HG02588 (cell line): ENCODE measurements around the gene INSC.

Experiments
- ATAC-seq: cut with Tn5 transposase; IDR thresholded peaks from one replicate; pipeline ENCODE4 v1.9.1; 2021; ENCODE audit warnings: mild to moderate bottlenecking, moderate library complexity; ENCODE audit not compliant: unreplicated experiment

INSC gene

DNA sequence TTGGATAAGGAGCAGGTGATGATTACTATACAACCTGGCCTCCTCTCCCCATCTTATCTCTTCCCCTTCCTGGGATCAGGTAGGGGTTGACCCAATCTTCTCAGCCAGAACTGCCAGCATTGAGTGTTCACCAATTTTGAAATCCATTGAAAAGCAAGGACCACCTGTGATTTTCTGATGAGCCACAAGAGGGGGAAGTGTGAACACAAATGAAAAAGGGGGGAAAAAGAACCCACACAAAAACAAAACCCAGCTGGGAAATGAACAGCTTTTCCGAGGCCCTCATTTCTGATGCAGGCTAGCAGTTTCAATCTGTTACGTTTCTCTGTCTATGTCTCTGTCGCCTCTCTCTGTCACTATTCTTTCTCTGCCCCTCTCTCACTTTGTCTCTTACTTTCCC lies 161.9 kb downstream of the INSC start:
- ATAC-seq = no peak

DNA sequence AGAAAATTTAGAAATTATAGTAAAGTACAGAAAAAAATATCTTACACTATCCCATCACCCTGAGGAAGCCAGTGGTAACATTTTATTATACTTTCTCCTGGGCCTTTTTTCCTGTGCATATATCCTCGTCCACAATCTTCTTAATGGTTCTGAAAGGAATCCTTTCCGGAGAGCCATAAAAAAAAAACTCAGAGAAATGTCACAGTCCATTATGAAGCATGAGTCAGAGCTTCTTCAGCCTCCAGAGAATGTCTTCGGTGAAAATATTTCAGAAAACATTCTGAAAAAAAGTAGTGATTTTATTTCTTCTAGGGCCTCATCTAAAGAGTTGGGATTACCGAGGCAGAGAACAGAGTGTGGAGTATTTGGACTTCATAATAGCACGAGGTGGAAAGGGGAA lies 163.4 kb downstream of the INSC start:
- no peak for ATAC-seq

GRCh38 chr11:15280393-15280792 lies 165.7 kb downstream of the INSC start:
- no peak for ATAC-seq

- no peak for ATAC-seq
These were observed 168.0 kb downstream of the INSC start for GRCh38 chr11:15282754-15283153.

DNA sequence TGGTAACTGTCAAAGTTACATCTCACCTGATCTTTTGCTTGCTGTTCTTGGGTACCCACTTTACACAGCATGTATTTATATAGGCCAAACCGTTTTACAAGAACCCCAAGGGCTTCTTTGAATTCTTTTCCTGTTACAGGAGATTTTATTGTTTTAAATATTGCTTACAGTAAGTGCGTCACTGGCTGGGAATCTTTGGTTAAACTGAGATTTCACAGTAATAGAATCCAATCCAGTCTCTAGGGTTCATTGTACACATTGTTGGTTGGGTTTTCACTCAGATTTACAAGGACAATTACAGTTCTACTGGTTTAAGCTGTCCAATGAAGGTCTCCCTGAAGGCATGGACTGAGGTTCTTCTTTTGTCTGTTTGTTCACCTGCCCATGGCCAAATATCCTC lies 171.7 kb downstream of the INSC start:
- ATAC-seq = no peak

DNA sequence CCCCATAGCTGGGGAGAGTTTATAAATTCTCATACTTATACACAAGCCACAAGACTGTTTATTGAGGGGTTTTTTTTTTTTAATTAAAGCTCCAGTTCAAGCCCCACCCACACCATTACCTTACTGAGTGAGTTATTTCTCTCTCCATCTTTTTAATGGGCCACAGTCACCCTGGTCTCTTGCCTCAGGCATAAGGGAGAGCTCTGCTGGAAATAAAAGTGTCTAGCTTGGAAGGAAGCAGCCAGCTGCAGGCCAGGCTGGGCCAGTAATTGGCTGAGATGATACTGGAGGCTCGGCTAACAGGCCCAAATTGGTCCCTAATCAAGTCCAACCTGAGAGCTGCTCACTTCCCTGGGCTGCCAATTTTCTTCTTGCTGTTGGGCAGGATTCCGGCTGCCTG lies 174.1 kb downstream of the INSC start:
- ATAC-seq = no peak

DNA sequence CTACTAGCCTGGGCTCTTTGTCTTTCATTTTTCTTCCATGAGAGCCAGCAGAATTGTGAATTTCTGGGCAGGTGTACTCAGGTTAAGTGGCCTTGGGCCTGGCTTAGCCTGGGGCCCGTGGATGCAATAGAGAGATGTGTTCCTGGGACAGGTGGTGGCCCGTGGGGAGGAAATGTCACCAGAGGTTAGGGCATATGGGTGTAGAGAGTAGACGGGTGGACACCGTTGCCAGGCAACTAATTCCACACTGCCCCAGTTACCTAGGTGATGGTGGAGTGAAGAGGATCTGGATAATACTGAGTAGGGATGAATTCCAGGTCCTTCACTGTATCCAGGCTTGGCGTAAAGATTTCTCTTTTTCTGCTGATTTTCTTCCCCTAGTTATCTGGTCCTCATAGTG lies 175.0 kb downstream of the INSC start:
- ATAC-seq = no peak

DNA sequence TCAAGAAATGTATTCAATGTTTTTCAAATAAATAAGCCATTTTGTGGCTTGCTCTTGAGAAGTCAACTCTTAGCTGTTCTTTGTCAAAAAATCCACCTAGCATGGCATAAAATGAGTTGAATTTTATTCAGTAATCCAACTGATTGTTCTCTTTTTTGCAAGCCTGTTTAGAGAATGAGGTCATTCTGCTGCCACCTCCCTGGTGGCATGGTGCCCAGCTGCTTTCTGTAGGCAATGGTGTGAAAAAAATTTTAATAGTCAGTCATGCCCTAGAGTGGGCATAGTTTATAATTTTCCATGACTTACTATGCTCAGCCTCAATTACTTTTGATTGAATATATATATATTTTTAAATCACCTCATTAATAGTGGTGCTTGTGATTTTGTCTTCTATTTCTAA lies 177.2 kb downstream of the INSC start:
- no peak for ATAC-seq

DNA sequence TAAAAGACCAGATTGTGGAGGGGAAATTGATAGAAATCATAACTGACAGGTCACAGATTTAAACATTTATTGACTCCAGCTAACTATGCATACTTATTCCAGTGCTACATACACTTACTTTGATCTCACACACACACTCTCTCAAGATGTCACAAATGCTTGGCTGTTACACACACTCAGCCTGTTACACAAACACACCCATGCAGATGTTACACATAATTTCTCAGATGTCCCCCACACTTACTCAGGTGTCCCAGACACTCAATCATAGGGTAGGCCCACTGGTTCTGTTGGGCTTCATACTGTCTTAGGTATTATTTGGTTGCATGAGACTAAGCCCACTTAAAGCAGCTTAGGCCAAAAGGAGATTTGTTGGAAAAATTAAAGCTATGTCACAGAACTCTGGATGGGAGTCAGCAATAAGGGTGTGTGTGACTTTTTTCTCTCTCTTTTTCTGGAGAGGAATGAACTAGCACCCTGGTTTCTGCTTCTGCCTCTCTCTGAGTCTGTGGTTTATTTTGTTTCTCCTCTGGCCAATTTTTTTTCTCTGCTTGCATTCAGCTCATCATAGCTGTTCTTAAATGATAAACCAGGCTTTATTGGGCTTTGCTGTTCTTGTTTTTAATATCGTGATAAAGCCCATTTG lies 179.4 kb downstream of the INSC start:
- no peak for ATAC-seq

DNA sequence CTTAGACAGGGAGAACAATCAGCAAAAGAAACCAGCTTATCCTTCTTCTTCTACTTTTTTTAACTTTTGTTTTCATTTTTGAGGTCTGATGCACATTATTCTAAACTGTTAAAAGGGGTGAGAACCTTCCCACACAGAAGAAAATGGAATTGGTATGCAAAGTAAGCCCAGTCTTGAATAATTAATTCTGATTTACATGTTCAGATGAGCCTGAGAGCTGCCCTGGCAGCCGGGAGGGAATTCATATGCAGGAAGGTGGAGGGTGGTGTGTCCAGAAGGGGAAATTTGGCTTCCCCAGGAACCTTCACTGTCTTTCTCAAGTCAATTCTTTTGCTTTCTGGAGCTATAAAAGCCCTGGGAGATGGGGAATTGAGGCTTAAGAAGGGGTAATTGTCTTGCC lies 181.0 kb downstream of the INSC start:
- no peak for ATAC-seq
